Dermis blood vessel endothelial cell (primary cell): ENCODE data around the gene DDX53. TPM values are rescaled to one million over a fixed set of nuclear protein-coding genes. Genes with fewer than 3 reads are reported as not detected.

ENCODE experiments used
- DNase-seq: peaks from one replicate; pipeline ENCODE4 v3.0.0; 2010
- total RNA-seq: library from RNA; depleted of rRNA; stranded (reverse); fragments of >200 nt; gene quantifications from 2 replicates; pipeline ENCODE4 v1.2.3, GENCODE V29; 2014

The DDX53 gene
- total RNA-seq, 1 donor from 2014 or later, result not detected

- no peak for DNase-seq
These were observed 52.6 kb downstream of the DDX53 start for GRCh38 chrX:23052324-23052723.
